ENCODE measurements around the gene TM7SF2.

The TM7SF2 gene

DNA sequence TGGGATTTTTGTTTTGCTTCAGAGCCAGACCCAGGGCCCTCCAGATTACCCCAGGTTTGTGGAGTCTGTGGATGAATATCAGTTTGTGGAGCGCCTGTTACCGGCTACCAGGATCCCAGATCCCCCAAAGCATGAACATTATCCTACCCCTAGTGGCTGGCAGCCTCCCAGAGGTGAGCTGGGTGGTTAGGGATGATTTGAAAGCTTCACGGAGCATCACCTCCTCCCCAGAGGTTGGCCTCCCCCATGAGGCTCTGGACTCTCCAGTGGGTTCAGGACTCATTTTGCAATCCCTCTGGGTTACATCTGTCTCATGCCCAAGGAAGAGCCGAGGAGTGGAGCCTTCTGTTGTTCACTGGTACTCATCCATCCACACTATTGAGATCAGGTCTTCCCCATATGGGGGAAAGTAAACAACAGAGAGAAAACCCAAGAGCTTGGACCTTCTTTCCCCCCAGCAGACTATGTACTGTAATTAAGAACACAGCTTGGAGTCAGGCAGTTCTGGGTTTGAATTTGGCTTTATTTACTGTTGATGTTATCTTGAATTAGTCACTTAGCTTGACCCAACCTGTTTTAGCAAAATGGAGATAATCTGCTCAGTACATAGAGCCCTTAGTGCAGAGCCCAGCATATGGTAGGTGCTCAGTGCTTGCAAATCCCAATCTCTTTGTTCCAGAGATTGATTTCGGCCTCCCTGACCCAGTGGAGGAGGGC, 13.0 kb downstream of the TM7SF2 start:
- Histone ChIP-seq H3K9me3 (ENCODE audit: severe bottlenecking) (no peaks in the 10 kb centered on the region), H3K36me3 (ENCODE audit: low read depth) (peaks cover 82% of the 10 kb centered on the region), H3K27ac (ENCODE audit: poor library complexity, severe bottlenecking) (no peak overlapping the region), H3K4me1 (ENCODE audit: insufficient read depth, poor library complexity, severe bottlenecking) (peaks cover 8% of the 10 kb centered on the region), H3K4me3 (ENCODE audit: severe bottlenecking) (no peak overlapping the region), H3K27me3 (ENCODE audit: insufficient read depth, poor library complexity, severe bottlenecking) (no peaks in the 10 kb centered on the region)
- ATAC-seq (ENCODE audit: low read depth) (no peak), DNase-seq (ENCODE audit: low spot score) (no peak)
- TF ChIP-seq CTCF (IDR thresholded peaks at IDR 0.05; ENCODE audit: poor library complexity, severe bottlenecking): no peak

GRCh38 chr11:65125197-65126056, 13.8 kb downstream of the TM7SF2 start:
- Histone ChIP-seq H3K27ac (ENCODE audit: poor library complexity, severe bottlenecking) (no peak overlapping the region), H3K4me3 (ENCODE audit: severe bottlenecking) (no peak overlapping the region), H3K27me3 (ENCODE audit: insufficient read depth, poor library complexity, severe bottlenecking) (no peaks in the 10 kb centered on the region), H3K9me3 (ENCODE audit: severe bottlenecking) (no peaks in the 10 kb centered on the region), H3K36me3 (ENCODE audit: low read depth) (peaks cover 81% of the 10 kb centered on the region), H3K4me1 (ENCODE audit: insufficient read depth, poor library complexity, severe bottlenecking) (peaks cover 8% of the 10 kb centered on the region)
- no peak for ATAC-seq (ENCODE audit: low read depth)
- no peak for DNase-seq (ENCODE audit: low spot score)
- no peak for TF ChIP-seq CTCF (IDR thresholded peaks at IDR 0.05; ENCODE audit: poor library complexity, severe bottlenecking)

- no peak overlapping the region for H3K4me3 ChIP-seq (ENCODE audit: severe bottlenecking)
- ATAC-seq (ENCODE audit: low read depth) (no peak), DNase-seq (ENCODE audit: low spot score) (no peak)
- H3K27me3 ChIP-seq (ENCODE audit: insufficient read depth, poor library complexity, severe bottlenecking): no peaks in the 10 kb centered on the region
- peaks cover 80% of the 10 kb centered on the region for H3K36me3 ChIP-seq (ENCODE audit: low read depth)
- H3K4me1 ChIP-seq (ENCODE audit: insufficient read depth, poor library complexity, severe bottlenecking): peaks cover 8% of the 10 kb centered on the region
- H3K27ac ChIP-seq (ENCODE audit: poor library complexity, severe bottlenecking): no peak overlapping the region
- H3K9me3 ChIP-seq (ENCODE audit: severe bottlenecking): no peaks in the 10 kb centered on the region
- TF ChIP-seq CTCF (IDR thresholded peaks at IDR 0.05; ENCODE audit: poor library complexity, severe bottlenecking): no peak
Observed at GRCh38 chr11:65126624-65127274, 15.1 kb downstream of the TM7SF2 start.

GRCh38 chr11:65127473-65128181, 16.0 kb downstream of the TM7SF2 start:
- Histone ChIP-seq H3K4me1 (ENCODE audit: insufficient read depth, poor library complexity, severe bottlenecking) (peaks cover 8% of the 10 kb centered on the region), H3K9me3 (ENCODE audit: severe bottlenecking) (no peaks in the 10 kb centered on the region), H3K27me3 (ENCODE audit: insufficient read depth, poor library complexity, severe bottlenecking) (no peaks in the 10 kb centered on the region), H3K36me3 (ENCODE audit: low read depth) (peaks cover 89% of the 10 kb centered on the region), H3K4me3 (ENCODE audit: severe bottlenecking) (no peak overlapping the region), H3K27ac (ENCODE audit: poor library complexity, severe bottlenecking) (no peak overlapping the region)
- DNase-seq (ENCODE audit: low spot score): no peak
- no peak for ATAC-seq (ENCODE audit: low read depth)
- no peak for TF ChIP-seq CTCF (IDR thresholded peaks at IDR 0.05; ENCODE audit: poor library complexity, severe bottlenecking)

Measured in RWPE2 (cell line).